Fibroblast of lung (primary cell): ENCODE data around the gene RDH11. TPM values are rescaled to one million over a fixed set of nuclear protein-coding genes. Genes with fewer than 3 reads are reported as not detected.

Experiments
- DNase-seq, 2 donors: peaks; one replicate each; pipeline versions ENCODE4 v3.0.0 to v3.0.0-alpha.2; 2010; ENCODE audit warnings: low read depth in 2 of 2
- H2AFZ ChIP-seq: 2 replicates; pipeline ENCODE4 v1.5.1; 2012; ENCODE audit warnings: low read length, control low read depth, inconsistent platforms
- H3K27ac ChIP-seq: 2 replicates; pipeline ENCODE4 v1.5.1; 2011; ENCODE audit warnings: low read length, control low read depth; ENCODE audit not compliant: insufficient read depth
- H3K27me3 ChIP-seq: 2 replicates; pipeline ENCODE4 v1.5.1; 2011; ENCODE audit warnings: mild to moderate bottlenecking, low read length; ENCODE audit not compliant: control insufficient read depth, insufficient read depth
- H3K36me3 ChIP-seq: 2 replicates; pipeline ENCODE4 v1.5.1; 2011; ENCODE audit warnings: low read length; ENCODE audit not compliant: control insufficient read depth, insufficient read depth
- H3K4me1 ChIP-seq: 2 replicates; pipeline ENCODE4 v1.5.1; 2011; ENCODE audit warnings: low read length; ENCODE audit not compliant: control insufficient read depth, insufficient read depth; ENCODE audit errors: extremely low read depth
- H3K4me2 ChIP-seq: 2 replicates; pipeline ENCODE4 v1.5.1; 2011; ENCODE audit warnings: low read length, control low read depth; ENCODE audit not compliant: insufficient read depth; ENCODE audit errors: extremely low read depth
- H3K4me3 ChIP-seq, 4 experiments: fragments of 200-600 bp in 1 of 4; sonication (generic) in 1 of 4; replicated peaks in 1 of 4; 2 replicates each; pipeline ENCODE4 v1.5.1; 2011 to 2016; ENCODE audit warnings: low read length in 4 of 4, low read depth in 3 of 4, mild to moderate bottlenecking in 3 of 4, control low read depth in 2 of 4, inconsistent platforms in 1 of 4, mixed read lengths in 1 of 4; ENCODE audit not compliant: insufficient read depth in 1 of 4; ENCODE audit errors: control extremely low read depth in 1 of 4
- H3K79me2 ChIP-seq: 2 replicates; pipeline ENCODE4 v1.5.1; 2012; ENCODE audit warnings: mild to moderate bottlenecking, low read length, inconsistent platforms; ENCODE audit not compliant: control insufficient read depth, insufficient read depth
- H3K9ac ChIP-seq: 2 replicates; pipeline ENCODE4 v1.5.1; 2011; ENCODE audit warnings: mild to moderate bottlenecking, low read length, control low read depth; ENCODE audit not compliant: insufficient read depth
- H3K9me3 ChIP-seq: 2 replicates; pipeline ENCODE4 v1.5.1; 2012; ENCODE audit warnings: low read depth, low read length; ENCODE audit not compliant: control insufficient read depth, insufficient read depth
- H4K20me1 ChIP-seq: 2 replicates; pipeline ENCODE4 v1.5.1; 2011; ENCODE audit warnings: low read length; ENCODE audit not compliant: control insufficient read depth, insufficient read depth; ENCODE audit errors: extremely low read depth
- CTCF ChIP-seq, 2 donors: IDR thresholded peaks in 1 of 2; conservative IDR thresholded peaks in 1 of 2; 1 replicate in 1 of 2; 2 replicates in 1 of 2; pipeline ENCODE4 v1.5.1; 2011 to 2012; ENCODE audit warnings: low read length in 2 of 2, control low read depth in 1 of 2, inconsistent platforms in 1 of 2, low read depth in 1 of 2, mild to moderate bottlenecking in 1 of 2
- EZH2 ChIP-seq: IDR thresholded peaks from 2 replicates; pipeline ENCODE4 v1.5.1; 2012; ENCODE audit warnings: low read length, control low read depth, mild to moderate bottlenecking; ENCODE audit errors: missing control alignments
- polyA plus RNA-seq, 2 donors: library from polyadenylated mRNA; depleted of rRNA in 1 of 2; stranded (reverse) in 1 of 2; unstranded in 1 of 2; fragments of >200 nt; gene quantifications; 2 replicates each; pipeline ENCODE4 v1.2.1, GENCODE V29; 2011 to 2012; ENCODE audit warnings: missing spikeins in 1 of 2
- total RNA-seq: library from RNA; depleted of rRNA; stranded (reverse); fragments of >200 nt; gene quantifications from 2 replicates; pipeline ENCODE4 v1.2.1, GENCODE V29; 2014

Gene RDH11
- total and polyA plus RNA-seq, 2 donors (not counting 1 experiment from before 2014, with no cell fraction given) = 151 to 174 TPM

- no peak for DNase-seq
- H3K27me3 ChIP-seq = no peaks in the 10 kb centered on the region
- H3K4me2 ChIP-seq = no peak overlapping the region
- H4K20me1 ChIP-seq = no peaks in the 10 kb centered on the region
- no peak for TF ChIP-seq CTCF (conservative IDR thresholded peaks at IDR 0.05 in 1 of 2, IDR thresholded peaks at IDR 0.05 in 1 of 2; ENCODE audit: low read depth in 1 of 2, low read length in 2 of 2)
- TF ChIP-seq EZH2 = no peak
- no peaks in the 10 kb centered on the region for H3K9me3 ChIP-seq
- no peak overlapping the region for H3K27ac ChIP-seq
- no peak overlapping the region for H3K9ac ChIP-seq
- no peak overlapping the region for H2AFZ ChIP-seq
- H3K36me3 ChIP-seq = peaks cover 21% of the 10 kb centered on the region
- H3K4me3 ChIP-seq = no peak overlapping the region
- peaks cover 8% of the 10 kb centered on the region for H3K4me1 ChIP-seq
- peaks cover 28% of the 10 kb centered on the region for H3K79me2 ChIP-seq
Observed at GRCh38 chr14:67690011-67690410, 5.6 kb downstream of the RDH11 start.

- no peak for TF ChIP-seq CTCF (conservative IDR thresholded peaks at IDR 0.05 in 1 of 2, IDR thresholded peaks at IDR 0.05 in 1 of 2; ENCODE audit: low read depth in 1 of 2, low read length in 2 of 2)
- TF ChIP-seq EZH2 = no peak
- no peak overlapping the region for H3K4me3 ChIP-seq
- peaks cover 5% of the 10 kb centered on the region for H3K36me3 ChIP-seq
- no peak overlapping the region for H2AFZ ChIP-seq
- no peak overlapping the region for H3K4me2 ChIP-seq
- H3K79me2 ChIP-seq = peaks cover 3% of the 10 kb centered on the region
- H3K27me3 ChIP-seq = no peaks in the 10 kb centered on the region
- no peak overlapping the region for H3K9ac ChIP-seq
- no peaks in the 10 kb centered on the region for H4K20me1 ChIP-seq
- H3K27ac ChIP-seq = no peak overlapping the region
- no peak for DNase-seq
- no peaks in the 10 kb centered on the region for H3K4me1 ChIP-seq
- H3K9me3 ChIP-seq = no peaks in the 10 kb centered on the region
Observed at GRCh38 chr14:67683842-67684241, 11.7 kb downstream of the RDH11 start.

GRCh38 chr14:67680941-67681340 lies 14.6 kb downstream of the RDH11 start:
- Histone ChIP-seq H4K20me1 (no peaks in the 10 kb centered on the region), H3K79me2 (peaks cover 4% of the 10 kb centered on the region), H3K4me3 (no peak overlapping the region), H3K27me3 (no peaks in the 10 kb centered on the region), H3K4me2 (no peak overlapping the region), H3K27ac (no peak overlapping the region), H2AFZ (no peak overlapping the region), H3K4me1 (no peaks in the 10 kb centered on the region), H3K36me3 (peaks cover 13% of the 10 kb centered on the region), H3K9ac (no peak overlapping the region), H3K9me3 (no peaks in the 10 kb centered on the region)
- TF ChIP-seq CTCF (conservative IDR thresholded peaks at IDR 0.05 in 1 of 2, IDR thresholded peaks at IDR 0.05 in 1 of 2; ENCODE audit: low read depth in 1 of 2, low read length in 2 of 2) = no peak
- no peak for TF ChIP-seq EZH2
- no peak for DNase-seq
